Liver (tissue), 3 donors: Measurements from ENCODE around the gene TMEM86A.

ENCODE experiments used
- CTCF ChIP-seq: fragments of 150-350 bp; IDR thresholded peaks from 2 replicates; pipeline ENCODE4 v1.5.1; 2017; ENCODE audit warnings: improper control_type of control experiment, low read depth, low read length; ENCODE audit not compliant: missing input control
- GABPA ChIP-seq, 2 donors: IDR thresholded peaks in 1 of 2; conservative IDR thresholded peaks in 1 of 2; 2 replicates each; pipeline ENCODE4 v1.6.1; 2016; ENCODE audit warnings: antibody characterized with exemption in 2 of 2, mild to moderate bottlenecking in 1 of 2, moderate library complexity in 1 of 2
- donor health status: healthy.
- donor health status: healthy.

- TF ChIP-seq CTCF (no peak), GABPA (IDR thresholded peaks at IDR 0.05 in 1 of 2, conservative IDR thresholded peaks at IDR 0.05 in 1 of 2) (no peak)
Observed at GRCh38 chr11:18668131-18668530, 30.4 kb upstream of the TMEM86A start.
